CD4-positive, alpha-beta T cell treated with Interleukin-15 for 1 hour (primary cell): ENCODE measurements around the gene NUDT17.
"Not testable (repeated sequence)": the region's sequence is repeated elsewhere in the genome, so short reads cannot be mapped to it uniquely, and the experiment has no call there.

ENCODE experiments used
- DNase-seq: peaks from one replicate; pipeline ENCODE4 v3.0.0-alpha.2; 2020

Gene NUDT17, protein sequence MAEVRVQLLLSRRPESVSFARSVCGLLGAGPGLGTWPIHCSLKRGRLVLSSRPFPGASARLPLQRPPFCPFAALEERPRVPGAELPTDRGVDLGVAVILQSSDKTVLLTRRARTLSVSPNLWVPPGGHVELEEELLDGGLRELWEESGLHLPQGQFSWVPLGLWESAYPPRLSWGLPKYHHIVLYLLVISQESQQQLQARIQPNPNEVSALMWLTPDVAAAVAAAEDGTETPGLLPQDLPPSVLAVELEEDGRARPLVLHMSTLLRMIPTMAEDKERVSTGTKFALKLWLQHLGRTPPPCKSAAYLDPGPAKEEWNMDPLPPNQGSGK

GRCh38 chr1:145845514-145846161, at the start of gene NUDT17:
Gene NUDT17 (plus strand): TSS chr1:145845630. CDS start chr1:145845641, 11 bp downstream.
- peak; percentile 72 for DNase-seq

DNA sequence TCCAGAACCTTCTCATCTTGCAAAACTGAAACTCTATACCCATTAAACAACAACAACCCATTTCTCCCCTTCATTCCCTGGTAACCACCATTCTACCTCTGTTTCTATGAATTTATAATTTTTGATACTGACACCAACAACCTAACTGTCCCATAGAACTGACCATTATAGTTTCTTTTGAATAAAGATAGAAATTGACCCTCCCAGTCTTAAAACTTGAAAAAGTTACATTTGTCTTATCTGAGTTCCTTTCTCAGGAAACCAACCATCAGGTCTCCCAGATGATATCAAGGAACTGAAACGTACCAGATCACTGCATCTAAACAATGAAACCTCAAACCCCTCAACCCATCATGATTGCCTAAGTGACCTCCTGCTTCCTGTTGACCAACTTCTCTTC, 48.7 kb upstream of the NUDT17 start:
- no peak for DNase-seq

DNA sequence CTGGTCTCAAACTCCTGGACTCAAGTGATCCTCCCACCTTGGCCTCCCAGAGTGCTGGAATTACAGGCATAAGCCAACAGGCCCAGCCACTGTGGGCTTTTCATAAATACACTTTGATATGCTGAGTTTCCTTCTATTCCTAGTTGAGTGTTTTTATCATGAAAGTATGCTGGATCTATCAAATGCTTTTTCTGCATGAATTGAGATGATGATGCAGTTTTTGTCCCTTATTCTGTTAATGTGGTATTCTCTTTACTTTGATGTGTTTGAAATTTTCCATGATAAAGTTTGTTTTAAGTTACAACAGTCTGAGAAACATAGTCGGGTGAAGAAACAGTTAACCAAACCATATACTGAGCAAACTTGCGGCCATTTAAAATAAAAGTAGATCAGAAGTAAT, 45.6 kb upstream of the NUDT17 start:
- DNase-seq: no peak

- DNase-seq: no peak
Measured at GRCh38 chr1:145804235-145805045, 41.0 kb upstream of the NUDT17 start.

DNA sequence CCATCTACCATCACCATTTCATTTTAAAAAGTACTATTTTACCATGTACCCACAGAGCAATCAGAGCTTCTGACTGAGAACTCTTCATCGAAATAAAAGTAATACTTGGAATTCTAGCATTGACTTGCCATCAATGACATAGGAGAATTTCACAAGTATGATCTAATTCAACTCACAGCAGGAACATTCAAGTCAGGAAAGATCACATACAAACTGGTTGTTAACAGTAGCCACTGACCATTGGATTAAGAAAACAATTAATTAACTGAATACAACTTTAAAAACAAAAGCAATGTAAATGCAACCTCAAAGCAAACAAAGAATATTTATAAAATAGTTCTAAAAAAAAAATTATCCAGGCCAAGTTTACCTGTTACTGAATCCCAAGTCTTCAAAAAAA, 40.4 kb upstream of the NUDT17 start:
- DNase-seq: no peak

- DNase-seq: no peak
Measured at GRCh38 chr1:145806408-145806807, 39.0 kb upstream of the NUDT17 start.

- no peak for DNase-seq
Measured at GRCh38 chr1:145806844-145807243, 38.6 kb upstream of the NUDT17 start.

- DNase-seq: not testable (repeated sequence)
Measured at GRCh38 chr1:145812977-145813810, 32.2 kb upstream of the NUDT17 start.

- DNase-seq: not testable (repeated sequence)
Measured at GRCh38 chr1:145818095-145818494, 27.3 kb upstream of the NUDT17 start.

DNA sequence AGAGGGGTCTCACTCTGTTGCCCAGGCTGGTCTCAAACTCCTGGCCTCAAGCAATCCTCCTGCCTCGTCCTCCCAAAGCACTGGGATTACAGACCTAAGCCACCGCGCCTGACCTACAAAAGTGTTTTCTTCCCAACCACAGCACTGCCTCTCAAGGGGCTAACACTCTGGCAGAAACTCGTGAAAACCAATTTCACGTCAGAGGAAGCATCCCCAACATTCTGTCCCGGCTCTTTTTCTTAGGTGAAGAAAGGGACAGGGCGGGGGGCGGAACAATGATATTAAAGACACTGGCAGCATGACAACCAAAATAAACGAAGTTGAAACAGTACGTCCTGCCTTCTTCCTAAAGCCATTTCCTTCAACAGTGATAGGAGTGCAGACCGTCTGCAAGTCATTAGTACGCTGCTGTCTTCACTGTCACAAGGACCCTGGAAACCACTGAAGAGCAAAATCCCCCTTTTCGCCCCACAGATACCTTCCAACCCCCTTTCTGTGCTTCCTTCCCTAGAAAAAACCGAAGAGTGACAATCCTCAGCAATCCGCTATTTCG, 22.6 kb upstream of the NUDT17 start:
- not testable (repeated sequence) for DNase-seq

- peak; percentile 88 for DNase-seq
Measured at GRCh38 chr1:145823565-145824498, 21.6 kb upstream of the NUDT17 start, which contains the start of the genes POLR3C and RNF115. Gene POLR3C (plus strand): TSS chr1:145824200. CDS start chr1:145825777, 1,577 bp downstream. Gene RNF115 (minus strand): TSS chr1:145824095. CDS start chr1:145823873, 222 bp downstream.

DNA sequence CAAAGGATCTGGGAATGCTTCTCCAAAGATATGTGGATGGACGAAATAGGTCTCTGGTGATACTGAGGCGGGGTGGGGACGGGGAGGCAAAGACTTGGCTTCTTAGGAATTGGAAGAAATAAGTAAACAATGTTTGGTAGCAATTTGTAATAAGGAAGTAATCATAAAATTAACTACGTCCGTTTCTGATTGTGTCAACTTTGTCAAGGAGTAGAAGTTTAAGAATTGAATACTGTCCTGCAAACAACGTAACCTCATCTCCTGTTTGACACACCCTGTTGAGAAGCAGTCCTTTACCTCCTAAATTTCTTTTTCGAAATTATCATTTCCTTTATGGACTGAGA, 21.0 kb upstream of the NUDT17 start:
- no peak for DNase-seq

DNA sequence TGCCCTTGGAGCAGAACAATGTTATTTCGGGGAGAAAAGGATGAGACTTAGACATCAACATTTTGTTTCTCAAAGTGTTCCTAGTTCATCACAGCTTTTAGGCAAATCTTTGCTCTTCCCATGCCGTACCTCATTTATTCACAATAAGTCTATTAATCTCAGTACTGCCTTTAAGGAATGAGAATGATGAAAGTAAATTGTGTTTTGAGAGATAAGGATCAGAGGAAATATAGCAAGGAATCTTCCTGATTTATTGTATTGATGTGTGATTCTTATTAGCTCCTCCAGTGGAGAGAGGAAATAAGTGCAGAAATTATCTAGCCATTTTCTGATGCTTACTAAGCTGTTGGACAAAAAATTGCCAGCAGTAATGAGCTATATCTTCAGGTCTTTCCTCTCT, 19.4 kb upstream of the NUDT17 start:
- no peak for DNase-seq

DNA sequence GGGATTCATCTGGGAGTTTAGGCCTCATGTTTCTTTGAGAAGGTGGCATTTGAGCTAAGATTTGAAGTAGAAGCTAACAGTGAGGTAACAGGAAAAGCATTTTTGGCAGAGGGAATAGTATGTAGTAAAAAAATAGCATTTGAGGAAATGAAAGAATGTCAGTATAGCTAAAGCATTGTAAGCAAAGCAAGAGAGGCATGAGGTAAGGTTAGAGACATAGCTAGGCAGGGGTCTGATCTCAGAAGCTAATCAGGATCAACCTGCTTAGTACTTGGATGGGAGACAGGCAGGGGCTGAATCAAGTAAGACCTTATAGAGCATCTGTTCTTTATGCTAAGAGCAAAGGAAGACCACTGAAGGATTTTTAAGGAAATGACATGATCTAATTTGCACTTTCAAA, 17.5 kb upstream of the NUDT17 start:
- no peak for DNase-seq

GRCh38 chr1:145828367-145829026, 16.9 kb upstream of the NUDT17 start:
- DNase-seq: no peak

- not testable (repeated sequence) for DNase-seq
Measured at GRCh38 chr1:145830810-145831209, 14.6 kb upstream of the NUDT17 start.

DNA sequence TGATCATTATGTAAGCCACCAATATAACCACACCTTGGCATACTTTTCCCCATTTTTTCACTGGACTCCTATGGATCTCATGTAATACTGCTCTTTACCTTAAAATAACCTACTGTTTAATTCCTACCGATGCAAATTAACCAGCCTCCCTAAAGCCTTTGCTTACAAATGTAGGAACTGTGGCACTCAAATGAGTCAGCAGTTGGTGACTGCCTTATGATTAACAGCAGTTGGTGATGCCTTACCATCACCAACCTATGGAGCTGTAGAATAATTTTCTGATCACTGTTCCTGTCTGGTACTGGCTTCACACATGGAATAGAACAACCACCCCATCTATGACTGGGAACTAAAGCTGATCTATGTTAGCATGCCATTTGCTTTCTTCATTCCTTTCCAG, 7.8 kb upstream of the NUDT17 start:
- no peak for DNase-seq

- DNase-seq: no peak
Measured at GRCh38 chr1:145843031-145843430, 2.4 kb upstream of the NUDT17 start.

DNA sequence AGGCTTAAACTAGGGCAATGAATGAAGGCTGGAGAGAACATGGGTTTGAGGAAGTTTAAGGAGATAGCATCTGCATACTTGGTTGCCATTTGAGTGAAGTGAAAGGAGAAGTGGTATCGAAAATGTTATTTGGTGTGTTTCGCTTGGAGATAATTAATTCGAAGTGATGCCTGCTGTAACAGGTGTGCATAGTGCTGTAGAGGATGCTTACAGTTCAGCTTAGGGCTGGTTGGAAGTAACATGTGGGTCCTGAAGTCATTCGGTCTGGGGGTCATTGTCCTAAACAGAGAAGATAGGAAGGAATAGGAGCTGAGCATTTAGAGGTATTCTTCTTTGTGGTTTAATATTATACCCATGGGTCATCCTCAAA, 301 bp upstream of the NUDT17 start:
- no peak for DNase-seq

DNA sequence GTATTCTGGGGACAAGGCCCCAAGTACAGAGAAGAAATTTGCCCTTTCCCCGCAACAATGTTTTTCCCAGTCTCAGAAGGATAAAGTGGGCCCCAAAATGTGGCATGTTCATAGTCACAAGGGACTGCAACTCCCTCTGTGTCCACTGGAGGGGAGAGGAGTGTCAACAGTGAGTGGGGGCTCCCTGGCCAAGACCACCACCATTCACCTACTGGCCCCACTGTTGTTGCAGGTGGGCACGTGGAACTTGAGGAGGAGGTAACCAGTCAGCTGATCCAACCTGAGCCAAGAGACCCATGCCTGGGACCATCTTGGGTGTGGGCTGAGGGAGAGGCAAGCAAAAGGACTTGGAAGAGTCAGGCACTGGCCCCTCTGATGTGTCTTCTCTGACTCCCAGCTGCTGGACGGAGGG, 777 bp downstream of the NUDT17 start:
- peak; percentile 24 for DNase-seq

DNA sequence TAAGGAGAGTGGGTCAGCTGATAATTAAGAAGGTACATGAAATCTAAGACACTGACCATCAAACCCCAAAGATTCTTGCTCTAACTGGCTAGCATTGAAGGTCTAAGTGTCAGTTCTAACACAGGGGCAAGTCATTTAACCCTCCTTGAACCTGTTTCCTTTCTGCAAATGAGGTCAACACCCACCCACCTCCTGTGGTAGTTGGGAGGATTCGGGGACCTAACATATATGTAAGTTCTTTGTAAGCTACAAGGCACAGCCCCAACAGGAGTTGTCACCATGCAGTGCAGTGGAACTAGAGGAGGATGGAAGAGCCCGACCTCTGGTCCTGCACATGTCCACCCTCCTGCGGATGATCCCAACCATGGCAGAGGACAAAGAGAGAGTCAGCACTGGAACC, 2.4 kb downstream of the NUDT17 start:
- no peak for DNase-seq
